M059J (cell line): ENCODE measurements around the gene KLB. TPM values are rescaled to one million over a fixed set of nuclear protein-coding genes. Genes with fewer than 3 reads are reported as not detected.

Experiments
- total RNA-seq: library from RNA; depleted of rRNA; stranded (reverse); fragments of >200 nt; shearing (Covaris generic); gene quantifications from 2 replicates; pipeline ENCODE4 v1.2.3, GENCODE V29; 2014; rRNA removed

Gene KLB
- total RNA-seq, 1 experiment from 2014 or later: not detected

Other genes starting within 250 kb of the KLB start
- 11.5 and 12.5 TPM in 2 replicates for gene WDR19, start 224.4 kb upstream of the KLB start, total RNA-seq
- 38.3 and 72.9 TPM in 2 replicates for gene RFC1, start 40.6 kb upstream of the KLB start, total RNA-seq
- 1,320 and 3,545 TPM in 2 replicates for gene RPL9, start 52.0 kb downstream of the KLB start, total RNA-seq
- 6.7 and 10.4 TPM in 2 replicates for gene LIAS, start 52.1 kb downstream of the KLB start, total RNA-seq
- gene UGDH, start 120.5 kb downstream of the KLB start, total RNA-seq: 61.2 and 83.3 TPM in 2 replicates
- 17.1 and 38.5 TPM in 2 replicates for gene SMIM14, start 231.9 kb downstream of the KLB start, total RNA-seq